ENCODE results near the gene EIF2B5. TPM values are rescaled to one million over a fixed set of nuclear protein-coding genes. Genes with fewer than 3 reads are reported as not detected.
A peak's percentile ranks its signal among the peaks of the same experiment; 100 is the strongest.

EIF2B5 gene
- total RNA-seq, 1 experiment from 2014 or later = 59.4 TPM

DNA sequence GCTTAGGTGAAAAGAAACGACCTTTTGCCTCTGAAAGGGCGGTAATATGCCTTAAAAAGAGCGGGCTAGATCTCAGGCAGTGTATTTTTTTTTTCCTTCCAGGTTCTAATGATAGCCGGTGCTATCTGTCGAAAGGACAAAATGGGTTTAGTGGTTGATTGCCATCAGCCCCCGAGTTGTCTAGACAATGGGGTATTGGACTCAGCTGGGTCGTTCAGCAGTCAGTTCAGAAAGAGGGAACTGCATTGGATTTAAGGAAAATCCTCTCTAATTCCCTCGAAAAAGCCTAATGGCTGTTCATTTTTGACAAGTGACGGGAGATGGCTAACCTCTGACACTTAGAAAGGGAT is 728 bp downstream of the EIF2B5 start:
- no peak for DNase-seq
- peak overlapping the region; percentile 99 for H3K4me2 ChIP-seq (ENCODE audit: low read depth, low read length, poor library complexity, severe bottlenecking)
- H3K9me2 ChIP-seq (replicated peaks; ENCODE audit: insufficient read depth, low read length) = no peaks in the 10 kb centered on the region
- peaks cover 4% of the 10 kb centered on the region; the same call in 1 of the 2 replicates for H4K20me1 ChIP-seq (ENCODE audit: insufficient read depth, low read depth, low read length)
- peak overlapping the region; percentile 83; the same call in 1 of the 2 replicates for H2AFZ ChIP-seq (ENCODE audit: low read length)
- H3K27ac ChIP-seq (ENCODE audit: low read length) = peak overlapping the region; percentile 47
- H3K79me2 ChIP-seq (ENCODE audit: low read length) = peaks cover 46% of the 10 kb centered on the region
- peaks cover 31% of the 10 kb centered on the region for H3K4me1 ChIP-seq (ENCODE audit: low read length)
- H3K36me3 ChIP-seq (ENCODE audit: insufficient read depth, low read length) = peaks cover 22% of the 10 kb centered on the region; the same call in 1 of the 2 replicates
- H3K9me3 ChIP-seq (ENCODE audit: low read length) = no peaks in the 10 kb centered on the region
- peak overlapping the region; percentile 88 for H3K9ac ChIP-seq (ENCODE audit: low read length)
- peak overlapping the region; percentile 86 for H3K4me3 ChIP-seq (ENCODE audit: low read length)
- no peaks in the 10 kb centered on the region for H3K27me3 ChIP-seq (ENCODE audit: low read length)

- Histone ChIP-seq H4K20me1 (ENCODE audit: insufficient read depth, low read depth, low read length) (peaks cover 4% of the 10 kb centered on the region; the same call in 1 of the 2 replicates), H3K4me2 (ENCODE audit: low read depth, low read length, poor library complexity, severe bottlenecking) (no peak overlapping the region), H3K79me2 (ENCODE audit: low read length) (peaks cover 28% of the 10 kb centered on the region), H3K9ac (ENCODE audit: low read length) (no peak overlapping the region), H2AFZ (ENCODE audit: low read length) (no peak overlapping the region), H3K4me1 (ENCODE audit: low read length) (peaks cover 17% of the 10 kb centered on the region), H3K9me2 (replicated peaks; ENCODE audit: insufficient read depth, low read length) (no peaks in the 10 kb centered on the region), H3K9me3 (ENCODE audit: low read length) (no peaks in the 10 kb centered on the region), H3K36me3 (ENCODE audit: insufficient read depth, low read length) (peaks cover 62% of the 10 kb centered on the region), H3K27me3 (ENCODE audit: low read length) (no peaks in the 10 kb centered on the region), H3K4me3 (ENCODE audit: low read length) (no peak overlapping the region), H3K27ac (ENCODE audit: low read length) (no peak overlapping the region)
- no peak for DNase-seq
These were observed 5.3 kb downstream of the EIF2B5 start for GRCh38 chr3:184140436-184140835.

GRCh38 chr3:184142199-184142598 is 7.0 kb downstream of the EIF2B5 start:
- H3K9ac ChIP-seq (ENCODE audit: low read length) = no peak overlapping the region
- H3K4me1 ChIP-seq (ENCODE audit: low read length) = peaks cover 4% of the 10 kb centered on the region
- no peaks in the 10 kb centered on the region; the same call in 1 of the 2 replicates for H4K20me1 ChIP-seq (ENCODE audit: insufficient read depth, low read depth, low read length)
- DNase-seq = no peak
- H3K79me2 ChIP-seq (ENCODE audit: low read length) = peaks cover 11% of the 10 kb centered on the region
- no peak overlapping the region for H2AFZ ChIP-seq (ENCODE audit: low read length)
- H3K4me2 ChIP-seq (ENCODE audit: low read depth, low read length, poor library complexity, severe bottlenecking) = no peak overlapping the region
- no peaks in the 10 kb centered on the region for H3K27me3 ChIP-seq (ENCODE audit: low read length)
- no peak overlapping the region for H3K27ac ChIP-seq (ENCODE audit: low read length)
- H3K9me2 ChIP-seq (replicated peaks; ENCODE audit: insufficient read depth, low read length) = no peaks in the 10 kb centered on the region
- H3K9me3 ChIP-seq (ENCODE audit: low read length) = no peaks in the 10 kb centered on the region
- H3K36me3 ChIP-seq (ENCODE audit: insufficient read depth, low read length) = peaks cover 64% of the 10 kb centered on the region
- no peak overlapping the region for H3K4me3 ChIP-seq (ENCODE audit: low read length)

GRCh38 chr3:184143327-184143726 is 8.2 kb downstream of the EIF2B5 start:
- Histone ChIP-seq H3K27ac (ENCODE audit: low read length) (no peak overlapping the region), H3K9me2 (replicated peaks; ENCODE audit: insufficient read depth, low read length) (no peaks in the 10 kb centered on the region), H3K9ac (ENCODE audit: low read length) (no peak overlapping the region), H3K27me3 (ENCODE audit: low read length) (no peaks in the 10 kb centered on the region), H3K79me2 (ENCODE audit: low read length) (no peaks in the 10 kb centered on the region), H3K4me2 (ENCODE audit: low read depth, low read length, poor library complexity, severe bottlenecking) (no peak overlapping the region), H3K4me1 (ENCODE audit: low read length) (no peaks in the 10 kb centered on the region), H2AFZ (ENCODE audit: low read length) (no peak overlapping the region), H3K36me3 (ENCODE audit: insufficient read depth, low read length) (peaks cover 54% of the 10 kb centered on the region), H3K9me3 (ENCODE audit: low read length) (no peaks in the 10 kb centered on the region), H3K4me3 (ENCODE audit: low read length) (no peak overlapping the region), H4K20me1 (ENCODE audit: insufficient read depth, low read depth, low read length) (no peaks in the 10 kb centered on the region; the same call in 1 of the 2 replicates)
- no peak for DNase-seq

- Histone ChIP-seq H3K36me3 (ENCODE audit: insufficient read depth, low read length) (peaks cover 54% of the 10 kb centered on the region), H3K79me2 (ENCODE audit: low read length) (no peaks in the 10 kb centered on the region)
These were observed 9.3 kb downstream of the EIF2B5 start for GRCh38 chr3:184144505-184144904.

DNA sequence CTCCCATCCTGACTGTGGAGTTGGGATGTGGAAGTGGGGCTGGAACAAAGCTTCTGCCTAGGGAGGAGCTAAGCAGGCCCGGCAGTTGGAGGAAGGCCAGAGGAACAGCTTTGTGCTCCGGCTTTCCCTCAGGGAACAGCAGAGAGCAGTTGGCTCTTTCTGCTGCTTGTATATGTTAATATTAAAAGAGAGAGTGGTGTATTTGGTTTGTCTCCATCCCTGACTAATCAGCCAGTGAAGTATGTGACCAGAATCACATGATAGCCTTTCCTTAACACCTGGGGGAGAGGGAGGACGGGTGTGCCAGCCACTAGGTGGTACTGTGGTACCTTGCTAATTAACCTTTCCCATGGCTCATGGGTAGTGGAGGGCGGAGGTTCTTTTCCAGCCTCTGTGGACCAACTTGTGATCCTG is 10.0 kb downstream of the EIF2B5 start:
- no peaks in the 10 kb centered on the region for H3K9me2 ChIP-seq (replicated peaks; ENCODE audit: insufficient read depth, low read length)
- no peak overlapping the region for H3K9ac ChIP-seq (ENCODE audit: low read length)
- no peak overlapping the region for H3K4me3 ChIP-seq (ENCODE audit: low read length)
- no peaks in the 10 kb centered on the region for H3K27me3 ChIP-seq (ENCODE audit: low read length)
- no peaks in the 10 kb centered on the region for H3K9me3 ChIP-seq (ENCODE audit: low read length)
- H2AFZ ChIP-seq (ENCODE audit: low read length) = no peak overlapping the region
- H3K4me2 ChIP-seq (ENCODE audit: low read depth, low read length, poor library complexity, severe bottlenecking) = no peak overlapping the region
- H4K20me1 ChIP-seq (ENCODE audit: insufficient read depth, low read depth, low read length) = no peaks in the 10 kb centered on the region; the same call in 1 of the 2 replicates
- no peaks in the 10 kb centered on the region for H3K79me2 ChIP-seq (ENCODE audit: low read length)
- no peaks in the 10 kb centered on the region for H3K4me1 ChIP-seq (ENCODE audit: low read length)
- H3K36me3 ChIP-seq (ENCODE audit: insufficient read depth, low read length) = peaks cover 51% of the 10 kb centered on the region
- peak; percentile 78 for DNase-seq
- no peak overlapping the region for H3K27ac ChIP-seq (ENCODE audit: low read length)

More at GRCh38 chr3:184144505-184144904, 9.3 kb downstream of the EIF2B5 start:
- Histone ChIP-seq H4K20me1 (ENCODE audit: insufficient read depth, low read depth, low read length) (no peaks in the 10 kb centered on the region; the same call in 1 of the 2 replicates), H2AFZ (ENCODE audit: low read length) (no peak overlapping the region), H3K9ac (ENCODE audit: low read length) (no peak overlapping the region), H3K9me3 (ENCODE audit: low read length) (no peaks in the 10 kb centered on the region), H3K27me3 (ENCODE audit: low read length) (no peaks in the 10 kb centered on the region), H3K4me2 (ENCODE audit: low read depth, low read length, poor library complexity, severe bottlenecking) (no peak overlapping the region), H3K9me2 (replicated peaks; ENCODE audit: insufficient read depth, low read length) (no peaks in the 10 kb centered on the region), H3K4me3 (ENCODE audit: low read length) (no peak overlapping the region), H3K27ac (ENCODE audit: low read length) (no peak overlapping the region), H3K4me1 (ENCODE audit: low read length) (no peaks in the 10 kb centered on the region)
- DNase-seq = no peak

- H2AFZ ChIP-seq (ENCODE audit: low read length) = no peak overlapping the region
- peaks cover 47% of the 10 kb centered on the region for H3K36me3 ChIP-seq (ENCODE audit: insufficient read depth, low read length)
These were observed 10.7 kb downstream of the EIF2B5 start for GRCh38 chr3:184145751-184146270.

DNA sequence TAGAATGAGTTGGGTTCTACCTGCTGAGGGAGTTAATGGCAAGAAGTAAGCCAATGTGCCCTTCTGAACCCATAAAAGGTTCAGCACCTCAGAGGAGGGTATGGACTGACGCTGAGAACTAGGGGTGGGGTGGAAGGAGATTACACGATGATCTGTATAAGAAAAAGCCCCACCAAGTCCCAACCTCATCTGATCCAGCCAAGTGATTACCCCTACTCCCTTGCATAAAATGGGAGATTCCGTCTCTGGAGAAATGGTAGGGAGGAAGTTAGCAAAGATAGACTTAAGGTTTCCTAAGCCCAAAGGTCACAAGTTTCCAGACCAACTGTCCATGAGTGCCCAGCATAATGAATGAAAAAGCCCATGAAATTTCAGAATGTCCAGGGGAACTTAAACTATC is 12.9 kb downstream of the EIF2B5 start:
- H3K9me3 ChIP-seq (ENCODE audit: low read length) = no peaks in the 10 kb centered on the region
- no peak overlapping the region for H2AFZ ChIP-seq (ENCODE audit: low read length)
- H3K27ac ChIP-seq (ENCODE audit: low read length) = no peak overlapping the region
- no peaks in the 10 kb centered on the region for H3K27me3 ChIP-seq (ENCODE audit: low read length)
- DNase-seq = no peak
- no peak overlapping the region for H3K9ac ChIP-seq (ENCODE audit: low read length)
- no peak overlapping the region for H3K4me2 ChIP-seq (ENCODE audit: low read depth, low read length, poor library complexity, severe bottlenecking)
- no peak overlapping the region for H3K4me3 ChIP-seq (ENCODE audit: low read length)
- peaks cover 25% of the 10 kb centered on the region for H3K36me3 ChIP-seq (ENCODE audit: insufficient read depth, low read length)
- no peaks in the 10 kb centered on the region for H3K9me2 ChIP-seq (replicated peaks; ENCODE audit: insufficient read depth, low read length)
- H4K20me1 ChIP-seq (ENCODE audit: insufficient read depth, low read depth, low read length) = no peaks in the 10 kb centered on the region
- no peaks in the 10 kb centered on the region for H3K79me2 ChIP-seq (ENCODE audit: low read length)
- H3K4me1 ChIP-seq (ENCODE audit: low read length) = no peaks in the 10 kb centered on the region

More at GRCh38 chr3:184145751-184146270, 10.7 kb downstream of the EIF2B5 start:
- Histone ChIP-seq H3K9me3 (ENCODE audit: low read length) (no peaks in the 10 kb centered on the region), H3K9ac (ENCODE audit: low read length) (no peak overlapping the region), H4K20me1 (ENCODE audit: insufficient read depth, low read depth, low read length) (no peaks in the 10 kb centered on the region; the same call in 1 of the 2 replicates), H3K4me2 (ENCODE audit: low read depth, low read length, poor library complexity, severe bottlenecking) (no peak overlapping the region), H3K79me2 (ENCODE audit: low read length) (no peaks in the 10 kb centered on the region), H3K27ac (ENCODE audit: low read length) (no peak overlapping the region), H3K9me2 (replicated peaks; ENCODE audit: insufficient read depth, low read length) (no peaks in the 10 kb centered on the region), H3K4me1 (ENCODE audit: low read length) (no peaks in the 10 kb centered on the region), H3K4me3 (ENCODE audit: low read length) (no peak overlapping the region), H3K27me3 (ENCODE audit: low read length) (no peaks in the 10 kb centered on the region)
- no peak for DNase-seq

Data from Karpas-422 (cell line).